K562 (cell line): Measurements from ENCODE around the gene SLFNL1. TPM values are rescaled to one million over a fixed set of nuclear protein-coding genes. Genes with fewer than 3 reads are reported as not detected.
A peak's percentile ranks its signal among the peaks of the same experiment; 100 is the strongest.

ENCODE experiments used
- HMG20B ChIP-seq: fragments of 250-450 bp; sonication (Bioruptor Pico); IDR thresholded peaks from 2 replicates; pipeline ENCODE4 v1.5.0; 2021; ENCODE audit warnings: mild to moderate bottlenecking
- MYC ChIP-seq, 2 experiments: fragments of 250-450 bp in 1 of 2; sonication (Bioruptor Pico) in 1 of 2; IDR thresholded peaks; 2 replicates each; pipeline versions ENCODE4 v1.5.1 to v1.6.1; 2012 to 2021; ENCODE audit warnings: low read depth in 2 of 2, borderline replicate concordance in 1 of 2, improper control_type of control experiment in 1 of 2, low read length in 1 of 2, mild to moderate bottlenecking in 1 of 2, moderate library complexity in 1 of 2
- POLR3G ChIP-seq: IDR thresholded peaks from 2 replicates; pipeline ENCODE4 v1.6.1; 2011; ENCODE audit not compliant: insufficient read length, insufficient replicate concordance; ENCODE audit errors: extremely low read depth
- RBBP5 ChIP-seq: fragments of 200-600 bp; sonication (generic); IDR thresholded peaks from 2 replicates; pipeline ENCODE4 v1.6.1; 2012; ENCODE audit warnings: borderline replicate concordance, mild to moderate bottlenecking, low read length, control low read depth, inconsistent platforms; ENCODE audit not compliant: insufficient read depth, poor library complexity, severe bottlenecking
- RBM17 ChIP-seq: fragments of 200-400 bp; formaldehyde crosslinking; IDR thresholded peaks from 2 replicates; pipeline ENCODE4 v1.6.1; 2017; ENCODE audit warnings: low read depth, mild to moderate bottlenecking, low read length, borderline replicate concordance
- RFX7 ChIP-seq: fragments of 250-450 bp; sonication (Bioruptor Pico); IDR thresholded peaks from 2 replicates; pipeline ENCODE4 v1.5.1; 2021; ENCODE audit warnings: mild to moderate bottlenecking
- TAF1 ChIP-seq: IDR thresholded peaks from 2 replicates; pipeline ENCODE4 v1.6.1; 2011; ENCODE audit warnings: mild to moderate bottlenecking, low read length, moderate library complexity; ENCODE audit not compliant: insufficient read depth, control insufficient read depth, severe bottlenecking; ENCODE audit errors: extremely low read depth
- ZFP36 ChIP-seq: fragments of 150-350 bp; IDR thresholded peaks from 2 replicates; pipeline ENCODE4 v1.6.1; 2018; ENCODE audit warnings: low read length, low read depth; ENCODE audit not compliant: partially characterized antibody
- ZFPM2 ChIP-seq: fragments of 250-450 bp; sonication (Bioruptor Pico); IDR thresholded peaks from 2 replicates; pipeline ENCODE4 v1.5.1; 2022; ENCODE audit warnings: mild to moderate bottlenecking
- ZNF274 ChIP-seq: IDR thresholded peaks from 2 replicates; pipeline ENCODE4 v1.6.1; 2011; ENCODE audit warnings: low read depth, mild to moderate bottlenecking, low read length, moderate library complexity, borderline replicate concordance
- ZNF444 ChIP-seq: fragments of 250-450 bp; sonication (Bioruptor Pico); IDR thresholded peaks from 2 replicates; pipeline ENCODE4 v1.4.0; 2020; ENCODE audit warnings: mild to moderate bottlenecking, moderate library complexity
- ZNF644 ChIP-seq: fragments of 200-800 bp; sonication (Bioruptor generic); IDR thresholded peaks from 2 replicates; pipeline ENCODE4 v1.6.1; 2016; ENCODE audit warnings: low read depth, missing genetic modification characterization, missing compliant biosample characterization
- polyA plus RNA-seq, 8 experiments: library from polyadenylated mRNA; depleted of rRNA in 4 of 8; stranded (reverse) in 5 of 8; unstranded in 3 of 8; fragments of >200 nt; fragmentation: Nextera tagmentation in 2 of 8; fragmentation: Illumina TruSeq in 1 of 8; extraction: Ambion mirVana in 2 of 8; extraction: Trizol in 1 of 8; gene quantifications; 2 replicates each; pipeline versions ENCODE4 v1.2.1 to v1.2.3, GENCODE V29; 2011 to 2014; ENCODE audit warnings: inconsistent platforms in 1 of 8, missing spikeins in 1 of 8
- total RNA-seq, 7 experiments: library from RNA; depleted of rRNA in 6 of 7; stranded (reverse); fragments of >200 nt in 6 of 7; fragmentation: Illumina TruSeq in 2 of 7; extraction: Trizol in 2 of 7; gene quantifications; 2 replicates each; pipeline versions ENCODE4 v1.2.1 to v1.2.3, GENCODE V29; 2011 to 2021; ENCODE audit warnings: low replicate concordance in 1 of 7
- TF ChIP-seq, protein P1 (sequence below): fragments of 450-650 bp; IDR thresholded peaks from 2 replicates; pipeline ENCODE4 v1.6.1; 2016; ENCODE audit warnings: mild to moderate bottlenecking, moderate library complexity
- TF ChIP-seq, protein P2 (sequence below): fragments of 250-450 bp; sonication (Bioruptor Pico); IDR thresholded peaks from 2 replicates; pipeline ENCODE4 v1.8.0; 2021; ENCODE audit warnings: moderate library complexity, mild to moderate bottlenecking, inconsistent platforms

SLFNL1 gene
- total and polyA plus RNA-seq, 9 of the 15 experiments (the other 6 are each of a cell fraction or from before 2014, with no cell fraction given), result 0.05 to 0.14 (median 0.06) TPM; not detected in 5

DNA sequence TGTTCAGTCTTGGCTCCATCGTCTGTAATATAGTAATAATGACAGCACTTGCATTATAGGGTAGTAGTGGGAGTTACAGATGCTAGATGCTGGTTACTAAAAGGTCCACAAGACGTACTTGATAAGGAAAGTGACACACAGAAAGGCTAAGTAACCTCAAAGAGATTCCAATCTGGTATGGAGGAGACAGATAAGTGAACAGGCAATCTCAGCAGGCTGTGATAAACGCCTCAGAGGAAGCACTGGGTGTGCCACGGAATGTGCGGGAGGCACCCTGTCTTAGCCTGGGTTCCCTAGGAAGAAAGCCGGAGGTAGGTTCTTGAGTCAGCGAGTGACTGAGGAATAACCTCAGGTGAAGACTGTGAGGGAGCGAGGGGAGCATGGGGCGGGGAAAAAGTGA, 46.6 kb downstream of the SLFNL1 start (continued):
- TF ChIP-seq, protein P1, sequence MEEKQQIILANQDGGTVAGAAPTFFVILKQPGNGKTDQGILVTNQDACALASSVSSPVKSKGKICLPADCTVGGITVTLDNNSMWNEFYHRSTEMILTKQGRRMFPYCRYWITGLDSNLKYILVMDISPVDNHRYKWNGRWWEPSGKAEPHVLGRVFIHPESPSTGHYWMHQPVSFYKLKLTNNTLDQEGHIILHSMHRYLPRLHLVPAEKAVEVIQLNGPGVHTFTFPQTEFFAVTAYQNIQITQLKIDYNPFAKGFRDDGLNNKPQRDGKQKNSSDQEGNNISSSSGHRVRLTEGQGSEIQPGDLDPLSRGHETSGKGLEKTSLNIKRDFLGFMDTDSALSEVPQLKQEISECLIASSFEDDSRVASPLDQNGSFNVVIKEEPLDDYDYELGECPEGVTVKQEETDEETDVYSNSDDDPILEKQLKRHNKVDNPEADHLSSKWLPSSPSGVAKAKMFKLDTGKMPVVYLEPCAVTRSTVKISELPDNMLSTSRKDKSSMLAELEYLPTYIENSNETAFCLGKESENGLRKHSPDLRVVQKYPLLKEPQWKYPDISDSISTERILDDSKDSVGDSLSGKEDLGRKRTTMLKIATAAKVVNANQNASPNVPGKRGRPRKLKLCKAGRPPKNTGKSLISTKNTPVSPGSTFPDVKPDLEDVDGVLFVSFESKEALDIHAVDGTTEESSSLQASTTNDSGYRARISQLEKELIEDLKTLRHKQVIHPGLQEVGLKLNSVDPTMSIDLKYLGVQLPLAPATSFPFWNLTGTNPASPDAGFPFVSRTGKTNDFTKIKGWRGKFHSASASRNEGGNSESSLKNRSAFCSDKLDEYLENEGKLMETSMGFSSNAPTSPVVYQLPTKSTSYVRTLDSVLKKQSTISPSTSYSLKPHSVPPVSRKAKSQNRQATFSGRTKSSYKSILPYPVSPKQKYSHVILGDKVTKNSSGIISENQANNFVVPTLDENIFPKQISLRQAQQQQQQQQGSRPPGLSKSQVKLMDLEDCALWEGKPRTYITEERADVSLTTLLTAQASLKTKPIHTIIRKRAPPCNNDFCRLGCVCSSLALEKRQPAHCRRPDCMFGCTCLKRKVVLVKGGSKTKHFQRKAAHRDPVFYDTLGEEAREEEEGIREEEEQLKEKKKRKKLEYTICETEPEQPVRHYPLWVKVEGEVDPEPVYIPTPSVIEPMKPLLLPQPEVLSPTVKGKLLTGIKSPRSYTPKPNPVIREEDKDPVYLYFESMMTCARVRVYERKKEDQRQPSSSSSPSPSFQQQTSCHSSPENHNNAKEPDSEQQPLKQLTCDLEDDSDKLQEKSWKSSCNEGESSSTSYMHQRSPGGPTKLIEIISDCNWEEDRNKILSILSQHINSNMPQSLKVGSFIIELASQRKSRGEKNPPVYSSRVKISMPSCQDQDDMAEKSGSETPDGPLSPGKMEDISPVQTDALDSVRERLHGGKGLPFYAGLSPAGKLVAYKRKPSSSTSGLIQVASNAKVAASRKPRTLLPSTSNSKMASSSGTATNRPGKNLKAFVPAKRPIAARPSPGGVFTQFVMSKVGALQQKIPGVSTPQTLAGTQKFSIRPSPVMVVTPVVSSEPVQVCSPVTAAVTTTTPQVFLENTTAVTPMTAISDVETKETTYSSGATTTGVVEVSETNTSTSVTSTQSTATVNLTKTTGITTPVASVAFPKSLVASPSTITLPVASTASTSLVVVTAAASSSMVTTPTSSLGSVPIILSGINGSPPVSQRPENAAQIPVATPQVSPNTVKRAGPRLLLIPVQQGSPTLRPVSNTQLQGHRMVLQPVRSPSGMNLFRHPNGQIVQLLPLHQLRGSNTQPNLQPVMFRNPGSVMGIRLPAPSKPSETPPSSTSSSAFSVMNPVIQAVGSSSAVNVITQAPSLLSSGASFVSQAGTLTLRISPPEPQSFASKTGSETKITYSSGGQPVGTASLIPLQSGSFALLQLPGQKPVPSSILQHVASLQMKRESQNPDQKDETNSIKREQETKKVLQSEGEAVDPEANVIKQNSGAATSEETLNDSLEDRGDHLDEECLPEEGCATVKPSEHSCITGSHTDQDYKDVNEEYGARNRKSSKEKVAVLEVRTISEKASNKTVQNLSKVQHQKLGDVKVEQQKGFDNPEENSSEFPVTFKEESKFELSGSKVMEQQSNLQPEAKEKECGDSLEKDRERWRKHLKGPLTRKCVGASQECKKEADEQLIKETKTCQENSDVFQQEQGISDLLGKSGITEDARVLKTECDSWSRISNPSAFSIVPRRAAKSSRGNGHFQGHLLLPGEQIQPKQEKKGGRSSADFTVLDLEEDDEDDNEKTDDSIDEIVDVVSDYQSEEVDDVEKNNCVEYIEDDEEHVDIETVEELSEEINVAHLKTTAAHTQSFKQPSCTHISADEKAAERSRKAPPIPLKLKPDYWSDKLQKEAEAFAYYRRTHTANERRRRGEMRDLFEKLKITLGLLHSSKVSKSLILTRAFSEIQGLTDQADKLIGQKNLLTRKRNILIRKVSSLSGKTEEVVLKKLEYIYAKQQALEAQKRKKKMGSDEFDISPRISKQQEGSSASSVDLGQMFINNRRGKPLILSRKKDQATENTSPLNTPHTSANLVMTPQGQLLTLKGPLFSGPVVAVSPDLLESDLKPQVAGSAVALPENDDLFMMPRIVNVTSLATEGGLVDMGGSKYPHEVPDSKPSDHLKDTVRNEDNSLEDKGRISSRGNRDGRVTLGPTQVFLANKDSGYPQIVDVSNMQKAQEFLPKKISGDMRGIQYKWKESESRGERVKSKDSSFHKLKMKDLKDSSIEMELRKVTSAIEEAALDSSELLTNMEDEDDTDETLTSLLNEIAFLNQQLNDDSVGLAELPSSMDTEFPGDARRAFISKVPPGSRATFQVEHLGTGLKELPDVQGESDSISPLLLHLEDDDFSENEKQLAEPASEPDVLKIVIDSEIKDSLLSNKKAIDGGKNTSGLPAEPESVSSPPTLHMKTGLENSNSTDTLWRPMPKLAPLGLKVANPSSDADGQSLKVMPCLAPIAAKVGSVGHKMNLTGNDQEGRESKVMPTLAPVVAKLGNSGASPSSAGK, result no peak; the same call in 1 of the 2 replicates
- TF ChIP-seq TAF1, result no peak
- TF ChIP-seq RFX7, result no peak
- no peak for TF ChIP-seq RBBP5
- no peak for TF ChIP-seq ZNF274
- no peak for TF ChIP-seq ZFPM2
- TF ChIP-seq ZNF644, result peak; percentile 82; the same call in 1 of the 2 replicates
- no peak for TF ChIP-seq HMG20B (CRISPR knock-in tag)
- TF ChIP-seq, protein P2, sequence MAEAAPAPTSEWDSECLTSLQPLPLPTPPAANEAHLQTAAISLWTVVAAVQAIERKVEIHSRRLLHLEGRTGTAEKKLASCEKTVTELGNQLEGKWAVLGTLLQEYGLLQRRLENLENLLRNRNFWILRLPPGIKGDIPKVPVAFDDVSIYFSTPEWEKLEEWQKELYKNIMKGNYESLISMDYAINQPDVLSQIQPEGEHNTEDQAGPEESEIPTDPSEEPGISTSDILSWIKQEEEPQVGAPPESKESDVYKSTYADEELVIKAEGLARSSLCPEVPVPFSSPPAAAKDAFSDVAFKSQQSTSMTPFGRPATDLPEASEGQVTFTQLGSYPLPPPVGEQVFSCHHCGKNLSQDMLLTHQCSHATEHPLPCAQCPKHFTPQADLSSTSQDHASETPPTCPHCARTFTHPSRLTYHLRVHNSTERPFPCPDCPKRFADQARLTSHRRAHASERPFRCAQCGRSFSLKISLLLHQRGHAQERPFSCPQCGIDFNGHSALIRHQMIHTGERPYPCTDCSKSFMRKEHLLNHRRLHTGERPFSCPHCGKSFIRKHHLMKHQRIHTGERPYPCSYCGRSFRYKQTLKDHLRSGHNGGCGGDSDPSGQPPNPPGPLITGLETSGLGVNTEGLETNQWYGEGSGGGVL, result no peak
- peak; percentile 59 for TF ChIP-seq MYC (IDR thresholded peaks at IDR 0.05; ENCODE audit: low read depth, low read length)
- TF ChIP-seq MYC (CRISPR knock-in tag; IDR thresholded peaks at IDR 0.05; ENCODE audit: borderline replicate concordance, low read depth), result no peak
- no peak for TF ChIP-seq ZNF444 (CRISPR knock-in tag)
- TF ChIP-seq POLR3G, result no peak
- no peak for TF ChIP-seq RBM17
- TF ChIP-seq ZFP36, result no peak
